Neural progenitor cell (in vitro differentiated cells): ENCODE results near the gene PDP2.

Source experiments
- CTCF ChIP-seq: fragments of 200-600 bp; sonication (generic); IDR thresholded peaks from 2 replicates; pipeline ENCODE4 v1.5.1; 2017; ENCODE audit warnings: antibody characterized with exemption, mild to moderate bottlenecking
- EZH2phosphoT487 ChIP-seq: fragments of 200-600 bp; sonication (generic); IDR thresholded peaks from 2 replicates; pipeline ENCODE4 v1.6.1; 2017; ENCODE audit warnings: antibody characterized with exemption

DNA sequence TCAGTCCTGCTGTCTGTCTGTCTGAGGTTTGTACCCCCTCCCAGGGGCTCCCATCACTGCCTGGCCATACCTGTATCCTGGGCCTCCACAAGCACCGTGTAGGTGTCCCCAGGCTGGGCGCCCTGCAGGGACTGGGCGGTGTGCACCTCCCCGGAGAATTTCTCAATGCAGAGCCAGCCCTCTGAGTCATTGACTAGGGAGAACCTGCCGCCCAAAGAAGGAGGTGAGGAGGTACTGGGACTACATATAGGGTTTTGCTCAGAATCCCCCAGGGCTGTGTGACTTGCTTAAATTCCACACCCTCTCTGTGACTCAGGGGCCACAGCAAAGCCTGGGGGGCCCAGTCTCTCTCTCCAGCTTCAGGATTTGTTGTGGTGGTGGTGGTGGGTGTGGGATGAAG is 30.8 kb downstream of the PDP2 start:
- TF ChIP-seq CTCF (no peak), EZH2phosphoT487 (no peak)
